HFFc6 (cell line): ENCODE data around the gene ARHGEF7. TPM values are rescaled to one million over a fixed set of nuclear protein-coding genes. Genes with fewer than 3 reads are reported as not detected.

Source experiments
- DNase-seq: peaks from one replicate; pipeline ENCODE4 v3.0.0-alpha.2; 2018
- H3K27ac Mint-ChIP-seq: 2 replicates; pipeline ENCODE4 v1.8.0; 2020; ENCODE audit warnings: mild to moderate bottlenecking, mixed read lengths
- H3K27me3 Mint-ChIP-seq: 2 replicates; pipeline ENCODE4 v1.8.0; 2021; ENCODE audit warnings: mild to moderate bottlenecking, moderate library complexity, mixed read lengths; ENCODE audit not compliant: insufficient read depth
- H3K36me3 Mint-ChIP-seq: 2 replicates; pipeline ENCODE4 v1.8.0; 2021; ENCODE audit warnings: low read depth, mixed read lengths
- H3K4me1 Mint-ChIP-seq: 2 replicates; pipeline ENCODE4 v1.8.0; 2020; ENCODE audit warnings: low read depth, mixed read lengths
- H3K4me3 Mint-ChIP-seq: 2 replicates; pipeline ENCODE4 v1.8.0; 2020; ENCODE audit warnings: mild to moderate bottlenecking, moderate library complexity, mixed read lengths
- H3K9me3 Mint-ChIP-seq: 2 replicates; pipeline ENCODE4 v1.8.0; 2020; ENCODE audit warnings: mild to moderate bottlenecking, mixed read lengths
- CTCF ChIP-seq: fragments of 200-600 bp; sonication (generic); IDR thresholded peaks from 2 replicates; pipeline ENCODE4 v1.5.0; 2021; ENCODE audit warnings: antibody characterized with exemption, mild to moderate bottlenecking
- total RNA-seq, 6 experiments: library from RNA; stranded (reverse); fragmentation: NEBNext Ultra II Directional; extraction: Animal tissue kit (Norgen Biotek cat#: 25700); gene quantifications; 2 replicates in 1 of 6; 3 replicates in 5 of 6; pipeline ENCODE4 v1.2.3, GENCODE V29; 2021

Gene ARHGEF7
- total RNA-seq, 6 experiments from 2014 or later: 32.3 to 38.1 (median 35.0) TPM

- TF ChIP-seq CTCF: no peak
- H3K9me3 Mint-ChIP-seq: no peaks in the 10 kb centered on the region
- peaks cover 7% of the 10 kb centered on the region; the same call in 1 of the 2 replicates for H3K27me3 Mint-ChIP-seq
- H3K4me3 Mint-ChIP-seq: no peak overlapping the region
- no peak overlapping the region for H3K27ac Mint-ChIP-seq
- DNase-seq: no peak
- no peaks in the 10 kb centered on the region for H3K36me3 Mint-ChIP-seq
- H3K4me1 Mint-ChIP-seq: no peaks in the 10 kb centered on the region
These were observed 239.7 kb downstream of the ARHGEF7 start for GRCh38 chr13:111354789-111355188.

Other genes with a start within 250 kb of the ARHGEF7 start
- gene ANKRD10, start 200.2 kb upstream of the ARHGEF7 start, total RNA-seq: 10 to 100 TPM; 27.1 to 37.2 (median 33.5) TPM
- under 1 TPM in 1 of 6 experiments, not detected in 5; 0.41 TPM for gene TEX29, start 205.3 kb downstream of the ARHGEF7 start, total RNA-seq